SK-N-SH (cell line): ENCODE results near the gene FAT1. TPM values are rescaled to one million over a fixed set of nuclear protein-coding genes. Genes with fewer than 3 reads are reported as not detected.

Source experiments
- CTCF ChIA-PET: fragments of 300-600, 350-600 bp; formaldehyde crosslinking; extraction: SDS; loops from one replicate; lab custom pipeline; 2021; lab: Yijun Ruan, JAX
- POLR2A ChIA-PET: fragments of 350-600 bp; sonication (Branson Sonifier 250); formaldehyde crosslinking; extraction: SDS; loops from one replicate; lab custom pipeline; 2020; ENCODE audit warnings: antibody characterized with exemption, inconsistent platforms; lab: Yijun Ruan, JAX
- DNase-seq: peaks from one replicate; pipeline ENCODE4 v3.0.0; 2012
- H2AFZ ChIP-seq: fragments of 200-600 bp; sonication (generic); 2 replicates; pipeline ENCODE4 v1.8.1; 2016; ENCODE audit warnings: antibody characterized with exemption, mild to moderate bottlenecking, low read depth
- H3F3A ChIP-seq: fragments of 200-600 bp; sonication (generic); replicated peaks from 2 replicates; pipeline ENCODE3; 2016; ENCODE audit warnings: antibody characterized with exemption, mild to moderate bottlenecking; ENCODE audit not compliant: insufficient read depth
- H3K27ac ChIP-seq, 2 experiments: fragments of 200-500 bp in 1 of 2; fragments of 200-600 bp in 1 of 2; sonication (Bioruptor generic) in 1 of 2; sonication (generic), shearing (Covaris generic) in 1 of 2; 2 replicates each; pipeline versions ENCODE4 v1.5.1 to v1.6.1; 2014 to 2016; ENCODE audit warnings: low read depth in 2 of 2, inconsistent platforms in 1 of 2, low read length in 1 of 2, mild to moderate bottlenecking in 1 of 2, mixed read lengths in 1 of 2
- H3K27me3 ChIP-seq: fragments of 200-600 bp; sonication (generic), shearing (Covaris generic); 2 replicates; pipeline ENCODE4 v1.6.1; 2016; ENCODE audit warnings: mixed run types; ENCODE audit not compliant: insufficient read depth
- H3K36me3 ChIP-seq, 2 experiments: fragments of 200-500 bp in 1 of 2; fragments of 200-600 bp in 1 of 2; sonication (Bioruptor generic) in 1 of 2; sonication (generic) in 1 of 2; replicated peaks in 1 of 2; 2 replicates each; pipeline versions ENCODE3 to v1.5.1; 2014 to 2016; ENCODE audit warnings: low read length in 1 of 2, mild to moderate bottlenecking in 1 of 2; ENCODE audit not compliant: insufficient read depth in 2 of 2, control insufficient read depth in 1 of 2
- H3K4me1 ChIP-seq, 2 experiments: fragments of 200-500 bp in 1 of 2; fragments of 200-600 bp in 1 of 2; sonication (Bioruptor generic) in 1 of 2; sonication (generic), shearing (Covaris generic) in 1 of 2; 2 replicates each; pipeline versions ENCODE4 v1.5.1 to v1.6.1; 2014 to 2016; ENCODE audit warnings: low read depth in 1 of 2, low read length in 1 of 2, mixed run types in 1 of 2; ENCODE audit not compliant: insufficient read depth in 2 of 2, control insufficient read depth in 1 of 2
- H3K4me2 ChIP-seq: fragments of 200-600 bp; sonication (generic), shearing (Covaris generic); 2 replicates; pipeline ENCODE4 v1.6.1; 2017; ENCODE audit warnings: mixed run types
- H3K4me3 ChIP-seq, 2 experiments: fragments of 200-500 bp in 1 of 2; fragments of 200-600 bp in 1 of 2; sonication (Bioruptor generic) in 1 of 2; sonication (generic), shearing (Covaris generic) in 1 of 2; 2 replicates each; pipeline versions ENCODE4 v1.5.1 to v1.8.1; 2014 to 2016; ENCODE audit warnings: low read depth in 2 of 2, inconsistent platforms in 1 of 2, low read length in 1 of 2, mild to moderate bottlenecking in 1 of 2, mixed read lengths in 1 of 2, moderate library complexity in 1 of 2
- H3K79me2 ChIP-seq: fragments of 200-600 bp; sonication (generic); 2 replicates; pipeline ENCODE4 v1.8.1; 2017; ENCODE audit warnings: mild to moderate bottlenecking; ENCODE audit not compliant: insufficient read depth
- H3K9ac ChIP-seq: fragments of 200-600 bp; sonication (generic); 2 replicates; pipeline ENCODE4 v1.6.1; 2017; ENCODE audit warnings: mixed run types
- H3K9me2 ChIP-seq: fragments of 200-600 bp; sonication (generic); 2 replicates; pipeline ENCODE4 v1.6.1; 2017; ENCODE audit warnings: mixed run types
- H3K9me3 ChIP-seq: fragments of 200-600 bp; sonication (generic); 2 replicates; pipeline ENCODE4 v1.6.1; 2017; ENCODE audit warnings: mixed run types, mild to moderate bottlenecking, moderate library complexity
- H4K20me1 ChIP-seq: fragments of 200-600 bp; sonication (generic); 2 replicates; pipeline ENCODE4 v1.6.1; 2017; ENCODE audit warnings: mild to moderate bottlenecking, mixed run types; ENCODE audit not compliant: insufficient read depth
- CHD2 ChIP-seq: fragments of 150-350 bp; IDR thresholded peaks from 2 replicates; pipeline ENCODE4 v1.6.1; 2018; ENCODE audit warnings: low read length; ENCODE audit not compliant: partially characterized antibody
- CTCF ChIP-seq: fragments of 200-600 bp; sonication (generic); IDR thresholded peaks from 2 replicates; pipeline ENCODE4 v1.6.1; 2017; ENCODE audit warnings: antibody characterized with exemption, mild to moderate bottlenecking, moderate library complexity
- ELF1 ChIP-seq: IDR thresholded peaks from 2 replicates; pipeline ENCODE4 v1.4.0; 2012
- EP300 ChIP-seq, 2 experiments: IDR thresholded peaks; 2 replicates each; pipeline versions ENCODE4 v1.4.0 to v1.6.1; 2012; ENCODE audit warnings: borderline replicate concordance in 1 of 2, low read depth in 1 of 2, low read length in 1 of 2
- FOXM1 ChIP-seq: IDR thresholded peaks from 2 replicates; pipeline ENCODE4 v1.4.0; 2012; ENCODE audit warnings: low read depth, mild to moderate bottlenecking
- GABPA ChIP-seq: IDR thresholded peaks from 2 replicates; pipeline ENCODE4 v1.4.0; 2012; ENCODE audit warnings: low read depth, mild to moderate bottlenecking
- JUND ChIP-seq: IDR thresholded peaks from 2 replicates; pipeline ENCODE4 v1.4.0; 2012
- MAX ChIP-seq: IDR thresholded peaks from 2 replicates; pipeline ENCODE4 v1.4.0; 2012; ENCODE audit warnings: low read depth
- MEF2A ChIP-seq: IDR thresholded peaks from 2 replicates; pipeline ENCODE4 v1.4.0; 2012; ENCODE audit warnings: low read depth, borderline replicate concordance
- MXI1 ChIP-seq: IDR thresholded peaks from 2 replicates; pipeline ENCODE4 v1.6.1; 2012; ENCODE audit warnings: mild to moderate bottlenecking, low read depth, low read length, improper control_type of control experiment
- NFIC ChIP-seq: IDR thresholded peaks from 2 replicates; pipeline ENCODE4 v1.4.0; 2012; ENCODE audit warnings: borderline replicate concordance
- NRF1 ChIP-seq: IDR thresholded peaks from 2 replicates; pipeline ENCODE4 v1.6.1; 2012; ENCODE audit warnings: low read depth, mild to moderate bottlenecking, low read length
- RCOR1 ChIP-seq: fragments of 150-350 bp; IDR thresholded peaks from 2 replicates; pipeline ENCODE4 v1.6.1; 2017; ENCODE audit warnings: antibody characterized with exemption, low read length
- RFX5 ChIP-seq: IDR thresholded peaks from 2 replicates; pipeline ENCODE4 v1.6.1; 2012; ENCODE audit warnings: mild to moderate bottlenecking, improper control_type of control experiment, low read length
- SIN3A ChIP-seq: IDR thresholded peaks from 2 replicates; pipeline ENCODE4 v1.6.1; 2012; ENCODE audit warnings: low read depth, mild to moderate bottlenecking, low read length, moderate library complexity, borderline replicate concordance
- TAF1 ChIP-seq: IDR thresholded peaks from 2 replicates; pipeline ENCODE4 v1.6.1; 2012; ENCODE audit warnings: low read depth, mild to moderate bottlenecking, low read length, moderate library complexity, borderline replicate concordance
- TEAD4 ChIP-seq: IDR thresholded peaks from 2 replicates; pipeline ENCODE4 v1.4.0; 2012; ENCODE audit warnings: mild to moderate bottlenecking, borderline replicate concordance; ENCODE audit not compliant: insufficient read depth
- USF1 ChIP-seq: IDR thresholded peaks from 2 replicates; pipeline ENCODE4 v1.4.0; 2012; ENCODE audit warnings: low read depth, borderline replicate concordance
- USF2 ChIP-seq: fragments of 150-350 bp; IDR thresholded peaks from 2 replicates; pipeline ENCODE4 v1.6.1; 2017; ENCODE audit warnings: antibody characterized with exemption, low read length, low read depth, borderline replicate concordance
- WGBS: methylation state at CpG from one replicate; pipeline ENCODE4 v1.1.6; 2017; ENCODE audit warnings: low lambda C conversion rate; 5-methylcytosine and 5-hydroxymethylcytosine counted together
- polyA plus RNA-seq, 3 experiments: library from polyadenylated mRNA; depleted of rRNA; stranded (reverse); fragments of >200 nt; gene quantifications; 2 replicates each; pipeline ENCODE4 v1.2.3, GENCODE V29; 2012

Gene FAT1
- polyA plus RNA-seq, 1 of the 3 experiments (the other 2 are of a cell fraction): 41.3 TPM

DNA sequence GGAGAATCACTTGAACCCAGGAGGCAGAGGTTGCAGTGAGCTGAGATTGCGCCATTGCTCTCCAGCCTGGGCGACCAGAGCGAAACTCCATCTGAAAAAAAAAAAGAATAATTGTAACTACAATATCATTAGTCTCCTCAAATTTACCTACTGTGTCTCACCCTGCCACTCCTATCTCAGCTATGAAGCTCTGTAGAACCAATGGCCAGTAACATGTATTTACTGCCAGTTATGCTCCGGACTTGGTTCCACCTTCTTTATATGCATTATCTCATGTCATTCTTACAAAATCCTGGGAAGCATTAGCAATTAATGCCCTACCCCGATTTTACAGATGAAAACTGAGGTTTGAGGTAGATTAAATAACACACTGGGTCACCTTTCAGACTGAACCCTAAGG is 7.0 kb upstream of the FAT1 start (continued):
- TF ChIP-seq USF1: no peak
- no peak for TF ChIP-seq NRF1
- no peak for TF ChIP-seq EP300 (IDR thresholded peaks at IDR 0.05; ENCODE audit: borderline replicate concordance in 1 of 2, low read depth in 1 of 2, low read length in 1 of 2)
- TF ChIP-seq NFIC: no peak

GRCh38 chr4:186729856-186730255 is 6.2 kb upstream of the FAT1 start:
- no peak overlapping the region for H3K4me2 ChIP-seq
- no peak overlapping the region for H2AFZ ChIP-seq
- H3K36me3 ChIP-seq: no peaks in the 10 kb centered on the region
- H3K9ac ChIP-seq: no peak overlapping the region
- CTCF ChIA-PET: no interaction called here
- H4K20me1 ChIP-seq: no peaks in the 10 kb centered on the region
- DNase-seq: no peak
- H3K4me3 ChIP-seq: no peak overlapping the region
- H3K9me2 ChIP-seq: no peaks in the 10 kb centered on the region
- TF ChIP-seq SIN3A (no peak), MEF2A (no peak), USF2 (no peak), MXI1 (no peak), NRF1 (no peak), RFX5 (no peak), NFIC (no peak), MAX (no peak), FOXM1 (no peak), EP300 (IDR thresholded peaks at IDR 0.05; ENCODE audit: borderline replicate concordance in 1 of 2, low read depth in 1 of 2, low read length in 1 of 2) (no peak), RCOR1 (no peak), CHD2 (no peak), ELF1 (no peak), JUND (no peak), TEAD4 (no peak), GABPA (no peak), CTCF (no peak), USF1 (no peak), TAF1 (no peak)
- H3K27me3 ChIP-seq: peaks cover 13% of the 10 kb centered on the region; the same call in 1 of the 2 replicates
- H3K4me1 ChIP-seq: peaks cover 0 to 4% of the 10 kb centered on the region in 2 experiments; a peak in 2 of 4 replicates
- 50% methylated on average over 1 of the region's 1 CpG for WGBS
- H3K9me3 ChIP-seq: no peaks in the 10 kb centered on the region
- H3K27ac ChIP-seq: no peak overlapping the region
- peaks cover 14% of the 10 kb centered on the region for H3K79me2 ChIP-seq
- H3F3A ChIP-seq: no peaks in the 10 kb centered on the region
- POLR2A ChIA-PET: no interaction called here
